Loucy (cell line): Measurements from ENCODE around the gene LHPP.

ENCODE experiments used
- CTCF ChIP-seq: fragments of 200-600 bp; sonication (generic); conservative IDR thresholded peaks from 2 replicates; pipeline ENCODE4 v1.5.1; 2014; ENCODE audit warnings: mild to moderate bottlenecking, antibody characterized with exemption, low read length
- EZH2phosphoT487 ChIP-seq: fragments of 200-600 bp; IDR thresholded peaks from 2 replicates; pipeline ENCODE4 v1.6.1; 2018; ENCODE audit warnings: antibody characterized with exemption, mild to moderate bottlenecking, moderate library complexity, borderline replicate concordance

DNA sequence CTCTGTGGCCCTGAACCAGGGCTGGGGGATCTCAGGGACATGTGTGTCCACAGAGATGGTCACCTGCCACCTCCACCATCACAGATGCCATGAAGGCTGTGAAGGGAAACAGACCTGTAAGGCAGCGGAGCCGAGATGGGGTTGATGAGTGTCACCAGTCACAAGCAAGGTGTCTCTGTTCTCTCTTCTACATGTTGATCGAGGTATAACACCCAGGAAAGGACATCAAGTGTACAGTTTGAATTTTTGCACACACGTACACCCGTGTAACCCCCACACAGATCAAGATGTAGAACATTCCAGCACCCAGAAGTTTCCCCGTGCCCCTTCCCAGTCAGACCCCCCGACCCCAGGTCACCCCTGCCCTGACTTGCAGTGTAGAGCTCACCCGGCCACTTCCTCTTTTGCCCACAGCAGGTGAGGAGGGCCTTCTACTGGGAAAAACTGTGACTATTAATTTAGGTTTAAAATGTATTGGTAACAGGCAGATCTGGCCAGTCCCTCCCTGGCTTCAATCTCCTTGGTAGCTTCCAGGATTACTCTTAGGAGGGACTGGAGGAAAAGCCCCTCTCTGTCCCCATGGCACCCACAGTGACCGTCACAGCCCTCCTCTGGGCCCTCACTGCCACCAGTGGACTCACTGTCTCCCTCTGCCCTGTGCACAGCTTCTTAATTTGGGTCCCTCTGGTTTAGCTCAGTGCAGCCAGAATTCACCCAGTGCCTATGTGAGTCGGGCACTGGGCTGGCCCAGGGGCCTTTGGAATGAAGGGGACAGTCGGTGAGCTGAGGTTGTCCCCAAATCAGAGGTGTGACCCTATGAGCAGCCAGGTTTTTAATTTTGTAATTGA, 108.2 kb downstream of the LHPP start:
- TF ChIP-seq CTCF (no peak), EZH2phosphoT487 (no peak)
